ENCODE measurements around the gene HDHD3. TPM values are rescaled to one million over a fixed set of nuclear protein-coding genes. Genes with fewer than 3 reads are reported as not detected.

The HDHD3 gene
- total RNA-seq, 4 donors from 2014 or later, result 56.1 to 258 (median 237) TPM

GRCh38 chr9:113393281-113393680, 16.5 kb upstream of the HDHD3 start:
- DNase-seq, result no peak
- H3K36me3 ChIP-seq, result peaks cover 0 to 56% (median 0%) of the 10 kb centered on the region in 3 donors
- H3K27ac ChIP-seq, result no peak overlapping the region
- TF ChIP-seq POLR2A (IDR thresholded peaks at IDR 0.05), result no peak
- TF ChIP-seq CTCF (IDR thresholded peaks at IDR 0.05), result no peak
- H3K9me3 ChIP-seq, result no peaks in the 10 kb centered on the region
- H3K4me3 ChIP-seq, result no peak overlapping the region
- peaks cover 0 to 27% (median 3%) of the 10 kb centered on the region in 4 donors for H3K4me1 ChIP-seq
- H3K27me3 ChIP-seq, result no peaks in the 10 kb centered on the region

- H3K36me3 ChIP-seq, result peaks cover 0 to 61% (median 0%) of the 10 kb centered on the region in 3 donors
- H3K27ac ChIP-seq, result no peak overlapping the region
- no peak overlapping the region for H3K4me3 ChIP-seq
- H3K4me1 ChIP-seq, result peaks cover 0 to 30% (median 7%) of the 10 kb centered on the region in 4 donors
- H3K9me3 ChIP-seq, result no peaks in the 10 kb centered on the region
- no peak for TF ChIP-seq POLR2A (IDR thresholded peaks at IDR 0.05)
- no peak for TF ChIP-seq CTCF (IDR thresholded peaks at IDR 0.05)
- DNase-seq, result no peak
- H3K27me3 ChIP-seq, result no peaks in the 10 kb centered on the region
These were observed 15.1 kb upstream of the HDHD3 start for GRCh38 chr9:113391917-113392316.

GRCh38 chr9:113390192-113390960, 13.6 kb upstream of the HDHD3 start:
- TF ChIP-seq CTCF (IDR thresholded peaks at IDR 0.05) (no peak), POLR2A (IDR thresholded peaks at IDR 0.05) (no peak)
- Histone ChIP-seq H3K9me3 (no peaks in the 10 kb centered on the region), H3K36me3 (peaks cover 0 to 61% (median 0%) of the 10 kb centered on the region in 3 donors), H3K4me3 (no peak overlapping the region), H3K4me1 (peaks cover 0 to 38% (median 10%) of the 10 kb centered on the region in 4 donors), H3K27me3 (no peaks in the 10 kb centered on the region), H3K27ac (no peak overlapping the region)
- no peak for DNase-seq

GRCh38 chr9:113389451-113389850, 12.7 kb upstream of the HDHD3 start:
- TF ChIP-seq POLR2A (IDR thresholded peaks at IDR 0.05) (no peak), CTCF (IDR thresholded peaks at IDR 0.05) (no peak)
- peaks cover 0 to 61% (median 0%) of the 10 kb centered on the region in 3 donors for H3K36me3 ChIP-seq
- no peak for DNase-seq
- peaks cover 0 to 34% (median 10%) of the 10 kb centered on the region in 4 donors for H3K4me1 ChIP-seq
- H3K4me3 ChIP-seq, result no peak overlapping the region
- H3K9me3 ChIP-seq, result no peaks in the 10 kb centered on the region
- no peaks in the 10 kb centered on the region for H3K27me3 ChIP-seq
- peak overlapping the region in 1 of 4 donors; percentile 85 for H3K27ac ChIP-seq

GRCh38 chr9:113388833-113389232, 12.0 kb upstream of the HDHD3 start:
- H3K9me3 ChIP-seq, result no peaks in the 10 kb centered on the region
- H3K4me1 ChIP-seq, result peaks cover 0 to 34% (median 10%) of the 10 kb centered on the region in 4 donors
- peak in 2 of 3 donors; percentile 75 for DNase-seq
- TF ChIP-seq POLR2A (IDR thresholded peaks at IDR 0.05) (no peak), CTCF (IDR thresholded peaks at IDR 0.05) (no peak)
- peak overlapping the region in 1 of 4 donors; percentile 6 for H3K4me3 ChIP-seq
- peak overlapping the region in 2 of 4 donors; percentile 54 to 85 for H3K27ac ChIP-seq
- peaks cover 0 to 56% (median 0%) of the 10 kb centered on the region in 3 donors for H3K36me3 ChIP-seq
- H3K27me3 ChIP-seq, result no peaks in the 10 kb centered on the region
